Hepatocyte (in vitro differentiated cells): ENCODE data around the gene SUPT4H1. TPM values are rescaled to one million over a fixed set of nuclear protein-coding genes. Genes with fewer than 3 reads are reported as not detected.
A peak's percentile ranks its signal among the peaks of the same experiment; 100 is the strongest.

Experiments
- DNase-seq: peaks from one replicate; pipeline ENCODE4 v3.0.0-alpha.2; 2016; ENCODE audit warnings: low spot score
- H2AFZ ChIP-seq: fragments of 200-600 bp; sonication (generic); 2 replicates; pipeline ENCODE4 v1.6.0; 2016; ENCODE audit warnings: antibody characterized with exemption, mild to moderate bottlenecking
- H3K27ac ChIP-seq: fragments of 200-600 bp; sonication (generic); 2 replicates; pipeline ENCODE4 v1.5.1; 2016; ENCODE audit warnings: mild to moderate bottlenecking
- H3K27me3 ChIP-seq: fragments of 200-600 bp; sonication (generic); 2 replicates; pipeline ENCODE4 v1.6.1; 2016
- H3K36me3 ChIP-seq: fragments of 200-600 bp; sonication (generic); replicated peaks from 2 replicates; pipeline ENCODE4 v1.5.1; 2016; ENCODE audit warnings: low read depth; ENCODE audit not compliant: insufficient read depth
- H3K4me1 ChIP-seq: fragments of 200-600 bp; sonication (generic); 2 replicates; pipeline ENCODE4 v1.5.1; 2016; ENCODE audit warnings: mild to moderate bottlenecking, moderate library complexity; ENCODE audit not compliant: insufficient read depth
- H3K4me2 ChIP-seq: fragments of 200-600 bp; sonication (generic); 2 replicates; pipeline ENCODE4 v1.6.0; 2016
- H3K4me3 ChIP-seq: fragments of 200-600 bp; sonication (generic); 2 replicates; pipeline ENCODE4 v1.5.1; 2016; ENCODE audit warnings: mild to moderate bottlenecking
- H3K79me2 ChIP-seq: fragments of 200-600 bp; sonication (generic); 2 replicates; pipeline ENCODE4 v1.6.0; 2017; ENCODE audit warnings: mild to moderate bottlenecking
- H3K9me2 ChIP-seq: fragments of 200-600 bp; sonication (generic); replicated peaks from 2 replicates; pipeline ENCODE4 v1.6.0; 2017; ENCODE audit warnings: mild to moderate bottlenecking; ENCODE audit not compliant: insufficient read depth
- H3K9me3 ChIP-seq: fragments of 200-600 bp; sonication (generic); 2 replicates; pipeline ENCODE4 v1.5.1; 2016; ENCODE audit warnings: low read depth, mild to moderate bottlenecking
- H4K20me1 ChIP-seq: fragments of 200-600 bp; sonication (generic); 2 replicates; pipeline ENCODE4 v1.6.0; 2016; ENCODE audit warnings: mild to moderate bottlenecking; ENCODE audit not compliant: insufficient read depth, poor library complexity, severe bottlenecking
- EZH2 ChIP-seq: fragments of 200-600 bp; sonication (generic); IDR thresholded peaks from 2 replicates; pipeline ENCODE4 v1.6.1; 2016; ENCODE audit warnings: antibody characterized with exemption, mild to moderate bottlenecking, borderline replicate concordance
- EZH2phosphoT487 ChIP-seq: fragments of 200-600 bp; sonication (generic); IDR thresholded peaks from one replicate; pipeline ENCODE4 v1.6.1; 2018; ENCODE audit warnings: antibody characterized with exemption, mild to moderate bottlenecking, low read depth, moderate library complexity; ENCODE audit not compliant: unreplicated experiment, severe bottlenecking
- WGBS: methylation state at CpG from one replicate; pipeline ENCODE4 v1.1.6; 2016; ENCODE audit warnings: low lambda C conversion rate; ENCODE audit errors: missing lambda C conversion rate; 5-methylcytosine and 5-hydroxymethylcytosine counted together
- polyA plus RNA-seq: library from polyadenylated mRNA; unstranded; fragments of >200 nt; fragmentation: Nextera tagmentation; extraction: Ambion mirVana; gene quantifications from 2 replicates; pipeline ENCODE4 v1.2.1, GENCODE V29; 2016
- total RNA-seq: library from RNA; depleted of rRNA; stranded (reverse); fragments of >200 nt; gene quantifications from 2 replicates; pipeline ENCODE4 v1.2.3, GENCODE V29; 2014
- TF ChIP-seq, protein P1 (sequence below): fragments of 200-600 bp; sonication (generic); IDR thresholded peaks from 2 replicates; pipeline ENCODE4 v1.5.1; 2016; ENCODE audit warnings: antibody characterized with exemption, mild to moderate bottlenecking; ENCODE audit not compliant: poor library complexity

Gene SUPT4H1
- total and polyA plus RNA-seq, 2 experiments from 2014 or later = 54.5 to 108 TPM

- Histone ChIP-seq H2AFZ (no peak overlapping the region), H3K27me3 (no peaks in the 10 kb centered on the region), H3K4me2 (no peak overlapping the region), H3K9me3 (no peaks in the 10 kb centered on the region), H3K9me2 (no peaks in the 10 kb centered on the region), H3K79me2 (no peaks in the 10 kb centered on the region), H3K4me3 (no peak overlapping the region), H3K27ac (no peak overlapping the region), H3K36me3 (no peaks in the 10 kb centered on the region), H3K4me1 (no peaks in the 10 kb centered on the region), H4K20me1 (no peaks in the 10 kb centered on the region)
- 89% methylated on average over 8 of the region's 8 CpGs for WGBS
- DNase-seq = no peak
- TF ChIP-seq EZH2phosphoT487 (no peak), EZH2 (no peak)
- TF ChIP-seq, protein P1, sequence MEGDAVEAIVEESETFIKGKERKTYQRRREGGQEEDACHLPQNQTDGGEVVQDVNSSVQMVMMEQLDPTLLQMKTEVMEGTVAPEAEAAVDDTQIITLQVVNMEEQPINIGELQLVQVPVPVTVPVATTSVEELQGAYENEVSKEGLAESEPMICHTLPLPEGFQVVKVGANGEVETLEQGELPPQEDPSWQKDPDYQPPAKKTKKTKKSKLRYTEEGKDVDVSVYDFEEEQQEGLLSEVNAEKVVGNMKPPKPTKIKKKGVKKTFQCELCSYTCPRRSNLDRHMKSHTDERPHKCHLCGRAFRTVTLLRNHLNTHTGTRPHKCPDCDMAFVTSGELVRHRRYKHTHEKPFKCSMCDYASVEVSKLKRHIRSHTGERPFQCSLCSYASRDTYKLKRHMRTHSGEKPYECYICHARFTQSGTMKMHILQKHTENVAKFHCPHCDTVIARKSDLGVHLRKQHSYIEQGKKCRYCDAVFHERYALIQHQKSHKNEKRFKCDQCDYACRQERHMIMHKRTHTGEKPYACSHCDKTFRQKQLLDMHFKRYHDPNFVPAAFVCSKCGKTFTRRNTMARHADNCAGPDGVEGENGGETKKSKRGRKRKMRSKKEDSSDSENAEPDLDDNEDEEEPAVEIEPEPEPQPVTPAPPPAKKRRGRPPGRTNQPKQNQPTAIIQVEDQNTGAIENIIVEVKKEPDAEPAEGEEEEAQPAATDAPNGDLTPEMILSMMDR = no peak
Measured at GRCh38 chr17:58305626-58306025, 46.4 kb downstream of the SUPT4H1 start.

GRCh38 chr17:58304750-58305486, 47.1 kb downstream of the SUPT4H1 start:
- no peaks in the 10 kb centered on the region for H3K79me2 ChIP-seq
- no peak overlapping the region for H2AFZ ChIP-seq
- H3K27ac ChIP-seq = no peak overlapping the region
- H3K9me3 ChIP-seq = no peaks in the 10 kb centered on the region
- no peak overlapping the region for H3K4me2 ChIP-seq
- no peaks in the 10 kb centered on the region for H3K27me3 ChIP-seq
- H3K9me2 ChIP-seq = no peaks in the 10 kb centered on the region
- H3K36me3 ChIP-seq = no peaks in the 10 kb centered on the region
- no peak overlapping the region for H3K4me3 ChIP-seq
- TF ChIP-seq EZH2phosphoT487 (no peak), EZH2 (no peak)
- TF ChIP-seq, protein P1 = no peak
- DNase-seq = no peak
- WGBS = 94% methylated on average over 14 of the region's 14 CpGs
- no peaks in the 10 kb centered on the region for H4K20me1 ChIP-seq
- H3K4me1 ChIP-seq = no peaks in the 10 kb centered on the region

DNA sequence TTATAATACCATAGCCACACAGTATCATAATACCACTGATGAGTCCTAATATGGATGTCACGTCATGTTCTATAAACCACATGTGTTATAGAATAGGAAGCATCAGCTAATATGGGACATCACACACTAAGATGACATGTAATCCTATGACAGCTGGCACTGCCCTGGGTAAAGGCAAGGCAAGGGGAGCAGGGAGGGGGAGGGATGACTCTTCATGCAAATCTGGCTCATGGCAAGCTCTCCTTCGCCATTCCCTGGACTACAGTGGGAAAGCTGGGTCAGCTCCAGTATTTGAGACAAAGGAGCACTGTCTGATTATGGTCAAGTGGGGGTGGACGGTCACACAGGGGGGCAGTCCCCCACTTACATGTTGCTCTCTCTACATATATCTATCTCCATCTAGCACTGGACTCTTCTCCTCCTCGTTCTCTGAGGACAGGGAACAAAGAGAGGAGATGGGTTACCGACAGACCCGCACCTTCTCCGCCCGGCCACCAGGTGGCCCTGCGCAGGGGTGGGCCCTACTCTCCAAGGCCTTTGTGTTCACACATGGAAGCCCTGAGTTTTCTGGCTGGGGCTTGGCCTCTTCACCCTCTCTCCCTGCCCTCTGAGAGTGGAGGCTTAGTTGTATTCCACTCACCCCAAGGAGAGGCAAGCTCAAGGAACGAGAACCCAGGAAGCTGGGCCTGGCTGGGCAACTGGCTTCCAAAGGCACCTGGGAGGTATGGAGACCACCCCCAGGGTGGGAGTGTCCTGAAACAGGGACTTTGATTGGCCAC, 47.8 kb downstream of the SUPT4H1 start:
- Histone ChIP-seq H3K4me3 (no peak overlapping the region), H3K4me2 (no peak overlapping the region), H3K27me3 (no peaks in the 10 kb centered on the region), H4K20me1 (no peaks in the 10 kb centered on the region), H3K79me2 (no peaks in the 10 kb centered on the region), H3K9me3 (no peaks in the 10 kb centered on the region), H3K4me1 (no peaks in the 10 kb centered on the region), H3K9me2 (no peaks in the 10 kb centered on the region), H3K36me3 (no peaks in the 10 kb centered on the region), H2AFZ (no peak overlapping the region), H3K27ac (no peak overlapping the region)
- TF ChIP-seq EZH2 = no peak
- TF ChIP-seq, protein P1 = peak; percentile 48
- TF ChIP-seq EZH2phosphoT487 = no peak
- DNase-seq = peak; percentile 55
- WGBS = 56% methylated on average over 10 of the region's 10 CpGs
